HG03342 (cell line): ENCODE measurements around the gene ADAMTS9.

Experiments
- ATAC-seq: cut with Tn5 transposase; IDR thresholded peaks from one replicate; pipeline ENCODE4 v1.9.1; 2021; ENCODE audit warnings: mild to moderate bottlenecking, moderate library complexity; ENCODE audit not compliant: unreplicated experiment

Gene ADAMTS9

DNA sequence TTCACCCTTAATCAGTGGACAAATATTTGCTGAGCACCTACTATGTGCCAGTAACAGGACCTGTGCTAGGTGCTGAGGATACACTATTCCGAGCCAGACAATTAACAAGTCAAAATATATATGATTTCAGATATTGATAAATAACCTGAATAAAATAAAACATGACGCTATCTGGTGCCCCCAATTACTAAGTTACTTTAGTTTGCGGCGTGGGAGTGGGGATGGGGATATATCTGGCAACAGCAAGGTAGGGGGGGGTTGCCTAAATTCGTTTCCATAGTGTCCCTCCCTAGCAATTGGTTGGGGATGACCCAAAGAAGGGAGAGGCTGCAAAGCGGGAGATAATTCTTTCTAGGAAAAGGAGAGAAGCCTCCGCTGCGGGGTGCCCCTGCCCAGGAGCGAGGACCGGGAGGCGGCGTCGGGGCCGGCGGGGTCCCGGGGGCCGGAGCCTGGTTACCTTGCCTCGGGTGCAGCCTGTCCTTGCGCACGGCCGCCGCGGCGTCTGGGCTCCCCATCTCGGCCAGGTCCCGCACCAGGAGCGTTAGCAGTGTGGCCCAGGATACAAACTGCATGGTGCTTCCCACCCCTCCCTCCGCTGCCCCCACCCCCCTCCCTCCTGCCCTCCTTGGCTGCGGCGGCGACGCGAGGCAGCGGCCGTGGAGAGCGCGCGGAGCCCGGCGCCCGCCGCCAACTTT, 567 bp downstream of the ADAMTS9 start:
- no peak for ATAC-seq

DNA sequence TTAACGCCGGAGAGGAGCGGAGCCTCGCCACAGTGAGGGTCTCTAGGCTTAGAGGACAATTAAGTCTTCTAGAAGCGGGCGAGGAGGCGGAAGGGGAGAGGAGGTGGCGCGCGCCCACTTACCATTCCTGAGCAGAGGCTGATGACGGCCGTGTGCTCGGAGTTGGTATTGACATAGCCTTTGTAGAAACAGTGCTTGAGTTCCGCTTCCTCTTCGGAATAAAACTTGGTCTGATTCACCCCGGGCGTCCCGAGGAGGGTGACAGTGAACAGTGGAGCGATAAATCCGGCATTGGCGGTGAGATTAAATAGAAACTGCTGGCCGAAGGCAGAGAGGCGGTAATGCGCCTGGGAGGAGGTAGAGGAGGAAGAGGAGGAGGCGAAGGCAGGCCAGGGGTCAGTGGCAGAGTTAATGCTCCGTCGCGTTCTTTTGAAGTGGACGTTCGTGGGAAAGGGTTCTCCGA, 1.3 kb downstream of the ADAMTS9 start:
- no peak for ATAC-seq

DNA sequence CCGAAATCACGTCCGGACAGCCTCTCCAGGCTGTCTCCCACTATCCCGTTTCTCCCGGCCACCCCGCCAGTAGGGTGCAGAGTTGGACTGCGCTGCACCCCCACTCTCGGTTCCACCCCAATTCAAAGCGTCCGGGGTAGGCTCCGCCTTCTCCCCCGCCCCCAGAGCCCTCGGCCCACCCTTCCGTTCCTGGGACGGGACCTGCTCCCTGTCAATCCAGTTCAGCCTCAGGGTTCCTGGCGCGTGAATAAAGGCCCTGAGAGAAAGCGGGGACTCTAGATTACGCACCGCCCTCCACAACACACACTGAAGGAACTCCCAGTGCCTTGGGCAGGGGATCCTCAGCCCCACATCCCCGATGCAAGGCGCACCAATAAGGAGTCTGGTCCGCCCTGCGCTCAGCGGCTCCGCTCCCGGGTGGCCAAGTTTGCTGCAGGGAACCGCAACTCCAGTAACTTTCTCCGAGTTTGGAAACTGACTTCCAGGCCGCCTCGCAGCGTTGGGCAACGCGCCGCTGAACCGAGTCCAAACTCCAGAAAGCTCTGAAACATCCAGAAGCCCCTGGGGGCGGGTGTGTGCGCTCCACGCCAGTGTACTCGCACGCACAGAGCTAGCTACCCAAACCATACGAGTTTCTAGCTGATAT, 1.9 kb downstream of the ADAMTS9 start:
- no peak for ATAC-seq

DNA sequence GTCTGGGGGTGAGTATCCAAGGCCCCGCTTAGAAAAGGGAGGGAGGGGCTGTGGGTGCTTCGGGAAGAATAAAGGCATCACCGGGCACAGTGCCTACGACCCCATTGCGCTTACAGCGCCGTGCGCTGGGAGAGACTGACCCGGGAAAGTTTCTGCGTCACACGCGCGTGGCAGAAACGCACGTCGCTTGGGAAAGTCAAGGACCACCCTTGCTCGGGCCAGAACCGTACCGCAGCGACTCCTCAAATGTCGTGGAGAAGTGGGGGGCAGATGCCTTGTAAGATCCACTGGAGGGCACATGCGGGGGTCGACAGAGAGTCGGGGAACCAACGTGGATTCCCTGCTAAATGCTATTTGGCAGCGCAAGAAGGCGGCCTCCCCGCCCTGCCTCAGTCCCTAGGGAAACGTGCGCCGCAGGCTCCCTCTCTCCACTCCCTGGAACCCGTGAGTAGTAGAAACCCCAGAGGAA, 2.4 kb downstream of the ADAMTS9 start:
- no peak for ATAC-seq

DNA sequence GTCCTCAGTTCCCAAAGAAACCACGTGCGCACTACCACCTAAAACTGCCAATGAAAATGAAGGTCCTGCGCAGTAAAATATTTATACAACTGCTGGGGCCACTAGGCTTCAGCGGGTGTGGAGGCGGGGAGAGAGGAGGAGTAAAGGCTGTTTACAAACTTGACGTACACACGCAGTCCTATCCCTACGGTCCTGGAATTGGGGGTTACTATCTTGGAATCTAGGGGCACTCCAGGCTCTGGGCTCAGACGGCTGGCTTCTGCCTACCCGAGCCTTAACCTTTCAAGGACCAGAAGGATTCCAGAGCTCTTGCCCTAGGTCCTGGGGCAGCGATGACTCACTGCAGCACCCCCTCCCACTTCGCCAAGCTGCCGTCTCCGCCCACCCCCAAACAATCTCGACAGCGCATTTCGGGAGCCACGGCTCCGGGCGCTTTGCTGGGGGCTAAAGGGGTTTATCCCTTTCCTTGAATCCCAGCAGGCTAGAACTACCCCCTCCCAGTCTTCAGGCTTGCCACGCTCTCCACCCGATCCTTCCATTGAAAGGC, 3.0 kb downstream of the ADAMTS9 start:
- ATAC-seq, result no peak

DNA sequence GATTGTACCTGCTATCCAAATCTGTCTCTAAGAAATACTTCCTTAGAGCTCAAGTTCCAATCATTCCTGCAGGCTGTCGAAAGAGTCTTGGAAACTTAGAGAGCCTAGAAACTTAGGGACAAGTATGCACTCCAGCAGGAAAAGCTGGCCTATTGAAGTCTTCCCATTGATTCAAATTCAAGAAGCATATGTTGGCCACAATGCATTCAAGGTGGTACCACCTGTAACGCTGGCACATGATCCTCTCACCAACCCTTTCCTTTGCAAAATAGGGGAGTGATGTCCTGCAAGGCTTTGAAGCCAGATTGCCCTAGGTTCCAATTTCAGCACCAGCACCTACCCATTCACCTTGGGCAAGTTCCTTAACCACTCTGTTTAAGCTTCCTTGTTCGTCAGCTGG, 6.0 kb downstream of the ADAMTS9 start:
- no peak for ATAC-seq

DNA sequence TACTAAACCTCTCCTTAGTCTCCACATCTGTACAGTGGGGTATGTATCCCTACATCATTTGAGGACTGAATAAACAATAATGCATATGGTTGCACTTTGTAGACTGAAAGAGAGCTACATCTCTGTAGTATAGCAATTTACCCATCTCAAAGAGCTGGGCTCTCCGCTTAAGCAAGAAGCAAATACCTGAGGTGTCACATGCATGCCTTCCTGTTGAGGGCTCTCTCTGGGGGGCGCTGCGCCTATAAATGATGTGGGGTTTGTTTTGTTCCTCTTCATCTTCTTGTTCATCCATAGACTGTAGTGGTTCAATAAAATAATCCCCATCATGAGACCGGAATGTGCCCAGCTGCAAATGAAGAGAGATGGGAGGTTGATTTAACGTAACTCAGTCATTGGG, 6.8 kb downstream of the ADAMTS9 start:
- ATAC-seq, result no peak

DNA sequence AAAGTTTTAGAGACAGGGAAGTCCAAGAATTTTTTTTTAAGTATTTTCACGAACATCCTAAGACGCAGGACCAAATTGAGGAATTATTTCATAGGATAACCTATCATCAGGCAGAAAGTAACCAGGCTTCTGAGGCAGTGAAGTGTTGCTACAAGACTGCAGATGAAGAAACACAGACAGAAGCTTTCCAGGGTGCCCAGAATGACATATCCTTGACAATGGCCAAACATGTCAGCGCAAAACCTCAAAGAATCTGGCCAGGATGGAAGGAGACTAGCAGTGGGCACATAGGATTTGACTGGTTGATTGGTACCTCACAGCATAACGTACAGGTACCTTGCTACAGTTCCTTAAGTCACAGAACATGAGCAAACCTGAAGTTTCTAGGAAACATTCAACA, 7.5 kb downstream of the ADAMTS9 start:
- ATAC-seq, result no peak

DNA sequence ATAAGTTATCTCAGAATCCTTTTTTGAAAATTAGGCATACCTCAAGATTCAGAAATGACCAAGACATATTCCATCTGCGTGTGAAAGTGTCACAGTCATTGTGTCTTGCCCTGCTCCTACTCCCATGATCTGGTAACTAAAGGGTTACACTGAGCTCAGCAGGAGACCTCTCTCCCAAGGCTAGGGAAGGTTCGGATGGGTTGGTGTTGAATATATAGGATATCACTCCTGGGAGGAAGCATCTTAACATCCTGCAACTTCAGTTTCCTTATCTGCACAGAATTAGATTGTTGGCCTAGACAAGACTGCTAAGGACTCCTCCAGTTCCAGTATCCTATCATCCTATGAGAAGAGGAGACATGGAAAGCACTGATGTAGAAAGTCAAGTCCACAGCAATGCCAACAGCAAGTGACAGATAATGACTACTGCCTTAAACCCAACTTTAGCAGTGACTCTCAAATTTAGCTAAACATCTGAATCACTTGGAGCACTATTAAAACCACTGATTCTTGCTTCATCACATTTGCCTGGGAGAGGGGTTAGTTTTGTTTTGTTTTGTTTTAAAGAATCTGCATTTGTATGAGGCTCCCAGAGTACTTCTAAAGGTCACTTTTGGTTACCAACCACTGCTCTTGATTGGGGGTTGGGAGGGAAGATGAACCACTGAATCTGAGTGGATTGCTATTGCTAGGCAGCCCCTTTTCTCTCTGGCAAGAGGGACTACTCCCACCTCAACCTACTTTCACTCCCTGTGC, 9.7 kb downstream of the ADAMTS9 start:
- no peak for ATAC-seq

DNA sequence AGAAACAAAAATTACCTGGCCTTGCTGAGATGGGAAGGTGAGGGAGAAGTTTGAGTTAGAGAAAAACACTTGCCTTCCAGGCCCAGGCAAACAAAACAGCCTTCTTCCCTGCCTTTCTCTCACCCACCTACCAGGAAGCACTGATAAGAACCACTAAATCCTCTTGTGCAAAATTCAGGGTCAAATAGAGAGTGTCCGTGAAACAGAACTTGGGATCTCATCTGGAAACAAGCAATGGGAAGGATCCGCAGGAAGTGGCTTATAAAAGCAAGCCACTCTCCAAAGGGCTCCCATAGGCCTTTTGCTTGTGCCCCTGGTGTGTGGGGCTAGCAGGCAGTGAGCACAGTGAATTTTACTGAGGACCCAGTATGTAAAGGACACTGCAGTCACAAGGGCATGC, 11.0 kb downstream of the ADAMTS9 start:
- ATAC-seq, result no peak

DNA sequence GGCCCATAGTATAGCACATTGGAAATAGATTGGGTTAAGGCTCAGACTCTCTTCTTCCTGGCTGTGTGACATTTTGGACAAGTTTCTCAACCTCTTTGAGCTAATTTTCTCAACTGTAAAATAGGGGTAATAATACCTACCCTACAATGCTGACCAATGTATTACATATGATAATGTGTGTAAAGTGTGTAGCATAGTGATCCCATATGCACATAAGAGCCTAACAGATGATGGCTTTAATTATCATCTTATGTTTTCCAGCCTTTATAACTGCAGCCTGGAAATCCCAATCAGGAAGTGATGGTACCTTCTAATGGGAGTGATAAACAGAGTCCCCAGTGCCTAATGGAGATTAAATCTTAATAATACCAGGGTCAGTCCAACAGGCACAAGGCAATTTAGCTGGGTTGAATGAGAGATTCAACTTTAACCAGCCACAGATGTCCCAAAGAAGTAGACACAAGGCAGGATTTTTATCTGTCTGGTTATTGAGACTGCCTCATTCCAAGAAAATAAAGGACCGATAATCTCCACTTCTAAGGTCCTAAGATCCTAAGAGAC, 12.0 kb downstream of the ADAMTS9 start:
- ATAC-seq, result no peak

DNA sequence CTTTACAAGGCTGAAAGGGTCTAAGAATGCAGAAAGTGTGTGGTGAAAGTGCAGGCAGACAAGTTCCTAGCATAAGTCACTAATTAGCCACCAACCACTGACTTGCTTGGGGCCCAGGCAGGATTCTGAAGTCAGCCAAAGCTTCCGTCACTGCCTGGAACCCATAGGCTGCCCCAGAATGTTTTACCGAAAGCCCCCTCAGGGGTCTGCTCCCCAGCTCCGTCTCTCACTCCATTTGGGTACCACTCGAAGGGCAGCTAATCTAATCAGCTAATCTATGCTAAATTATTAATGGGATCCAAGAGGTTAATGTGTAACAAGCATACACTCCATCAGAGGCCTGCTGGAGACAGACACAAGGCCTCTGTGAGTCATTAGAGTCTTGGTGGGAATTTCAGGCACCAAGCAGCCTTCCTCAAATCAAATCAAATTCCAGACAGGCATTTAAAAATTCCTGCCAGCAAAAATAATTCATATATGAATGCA, 13.2 kb downstream of the ADAMTS9 start:
- no peak for ATAC-seq

DNA sequence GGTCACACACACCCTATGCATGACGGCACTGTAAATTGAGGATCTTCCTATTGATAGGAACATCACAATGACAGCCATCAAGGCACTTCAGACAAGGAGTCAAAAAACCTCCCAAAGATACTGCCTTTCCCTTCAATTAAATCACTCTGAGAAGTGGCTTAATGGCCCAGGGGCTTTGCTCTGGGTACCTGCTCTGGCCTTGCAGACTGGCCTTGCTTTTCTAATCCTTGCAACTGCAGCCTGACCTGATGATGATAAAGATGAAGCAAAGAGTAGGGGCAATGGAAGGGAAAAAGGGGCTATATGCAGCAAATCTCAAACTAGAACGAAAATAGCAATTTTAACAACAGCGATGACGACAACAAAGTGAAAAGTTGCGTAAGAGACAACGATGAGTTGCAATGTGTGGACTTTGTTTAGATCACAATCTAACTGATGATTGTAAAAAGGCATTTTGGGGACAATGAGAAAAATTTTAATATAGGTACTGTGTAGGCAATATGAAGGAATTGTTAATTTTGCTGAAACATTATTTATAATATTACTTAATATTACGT, 14.6 kb downstream of the ADAMTS9 start:
- ATAC-seq, result no peak

DNA sequence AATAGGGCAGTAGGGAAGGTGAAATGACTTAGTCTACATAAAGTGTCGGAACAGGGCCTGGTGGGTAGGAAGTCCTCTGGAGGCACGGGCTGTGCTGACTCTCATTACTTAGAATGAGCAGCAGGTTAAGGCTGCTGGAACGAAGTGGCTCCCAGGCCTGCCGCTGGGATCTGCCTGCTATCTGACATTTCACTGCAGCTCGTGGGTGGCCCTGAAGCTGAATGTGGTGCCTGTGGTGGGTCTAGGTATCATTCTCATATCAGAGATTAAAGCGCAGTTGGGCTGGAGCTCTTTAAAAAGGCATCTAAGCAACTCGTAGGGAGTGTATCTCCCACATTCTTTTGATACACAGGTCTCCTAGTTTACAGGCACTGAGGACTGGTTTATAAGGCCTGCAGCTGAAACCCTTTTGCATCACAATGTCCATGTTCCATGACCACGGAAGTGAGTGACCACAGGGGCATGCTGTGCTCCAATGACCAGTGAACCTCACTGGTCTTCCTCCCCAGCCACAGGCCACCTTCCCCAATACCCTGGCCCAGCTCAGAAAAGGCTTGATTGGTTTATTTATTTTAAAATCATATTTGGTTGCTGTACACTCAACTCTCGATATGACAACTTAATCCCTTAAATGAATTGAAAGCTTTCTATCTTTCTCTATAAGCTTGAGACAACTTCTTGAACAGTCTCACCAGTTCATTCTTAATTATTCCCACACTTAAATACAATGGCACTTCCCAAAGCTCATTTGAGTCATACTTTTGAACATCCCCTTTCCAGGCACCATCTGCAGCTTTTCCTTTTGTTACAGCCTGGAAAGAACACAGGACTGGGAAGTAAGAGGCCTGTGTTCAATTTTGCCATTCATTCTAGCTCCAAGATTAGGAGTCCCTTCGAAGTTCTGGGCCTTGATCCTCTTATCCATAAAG, 19.0 kb downstream of the ADAMTS9 start:
- ATAC-seq, result no peak

DNA sequence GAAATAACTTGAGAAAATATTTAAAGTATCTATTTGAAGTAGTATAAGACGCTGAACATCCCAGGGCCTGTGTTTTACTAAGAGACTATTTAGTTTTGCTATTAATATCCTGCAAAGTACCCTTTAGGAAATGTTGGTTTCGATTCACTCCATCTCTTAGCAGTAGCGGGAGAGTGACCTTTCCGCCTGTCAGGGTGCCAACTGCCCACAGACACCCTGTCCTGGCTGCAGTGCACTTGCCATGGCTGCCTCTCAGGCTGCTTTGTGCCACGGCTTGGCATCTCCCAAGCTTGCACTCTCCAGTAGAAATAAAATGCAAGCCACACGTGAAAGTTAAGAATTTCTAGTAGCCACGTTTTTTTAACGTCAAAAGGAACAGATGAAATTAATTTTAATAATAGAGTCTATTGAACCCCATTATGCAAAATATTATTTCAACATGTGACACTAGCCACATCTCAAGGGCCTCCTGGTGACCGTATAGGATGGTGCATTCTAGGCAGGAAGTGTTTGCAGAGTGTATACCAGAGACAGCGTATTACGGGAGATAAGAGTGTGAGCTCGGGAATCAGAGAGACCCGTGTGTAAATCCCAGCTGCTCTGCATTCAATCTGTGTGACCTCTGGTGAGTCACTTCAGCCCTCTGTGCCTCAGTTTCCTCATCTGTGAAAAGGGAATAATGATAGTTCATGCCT, 19.8 kb downstream of the ADAMTS9 start:
- no peak for ATAC-seq

DNA sequence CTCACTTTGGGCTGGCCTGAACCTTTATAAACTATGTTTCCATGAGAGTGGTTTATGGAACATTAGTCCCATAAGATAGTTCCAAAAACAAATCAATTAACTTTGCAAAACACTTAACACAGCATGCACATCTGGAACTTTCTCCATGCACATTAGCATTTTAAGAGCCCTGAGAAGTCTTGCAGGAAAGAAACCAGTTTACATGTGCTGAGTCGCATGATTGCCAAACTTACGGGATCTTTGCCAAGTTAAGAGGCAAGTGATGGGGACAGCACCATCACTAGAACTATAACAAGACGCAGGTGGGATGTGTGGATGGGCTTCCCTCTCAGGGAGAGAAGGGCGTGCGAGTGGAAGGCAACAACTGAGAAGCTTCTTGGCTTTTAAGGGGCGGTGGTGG, 20.7 kb downstream of the ADAMTS9 start:
- ATAC-seq, result no peak

DNA sequence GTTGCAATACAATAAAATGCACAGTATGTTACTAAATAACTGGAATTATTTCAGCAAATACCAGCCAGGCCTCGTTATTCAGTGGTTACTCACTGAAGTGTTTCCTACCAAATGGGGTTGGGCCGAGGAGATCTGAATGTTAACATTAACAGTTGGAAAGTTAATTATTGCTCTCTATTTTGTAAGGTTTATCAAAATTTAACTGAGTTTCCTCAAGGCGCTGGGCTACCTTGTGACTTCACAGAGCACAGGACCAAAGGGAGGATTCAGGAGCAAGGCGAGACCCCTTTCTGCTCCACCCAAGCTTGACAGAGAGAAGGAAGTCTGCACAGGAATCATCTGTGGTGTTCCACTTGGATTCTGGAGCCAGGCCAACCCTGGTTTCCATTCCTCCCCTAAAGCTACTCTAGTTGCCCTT, 21.6 kb downstream of the ADAMTS9 start:
- no peak for ATAC-seq

DNA sequence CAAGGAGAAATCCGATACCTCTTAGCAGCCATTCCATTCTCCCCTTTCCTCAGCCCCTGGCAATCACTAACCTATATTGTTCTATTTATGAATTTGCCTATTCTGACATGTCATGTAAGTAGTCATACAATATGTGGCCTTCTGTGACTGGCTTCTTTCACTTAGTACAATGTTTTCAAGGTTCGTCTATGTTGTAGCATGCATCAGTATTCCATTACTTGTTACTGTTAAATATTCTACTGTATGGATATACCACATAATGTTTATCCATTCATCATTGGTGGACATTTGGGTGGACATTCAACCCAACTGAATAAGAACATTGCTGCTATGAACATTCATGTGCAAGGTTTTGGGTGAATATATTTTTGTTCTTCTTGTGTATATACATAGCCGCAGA, 23.4 kb downstream of the ADAMTS9 start:
- no peak for ATAC-seq

DNA sequence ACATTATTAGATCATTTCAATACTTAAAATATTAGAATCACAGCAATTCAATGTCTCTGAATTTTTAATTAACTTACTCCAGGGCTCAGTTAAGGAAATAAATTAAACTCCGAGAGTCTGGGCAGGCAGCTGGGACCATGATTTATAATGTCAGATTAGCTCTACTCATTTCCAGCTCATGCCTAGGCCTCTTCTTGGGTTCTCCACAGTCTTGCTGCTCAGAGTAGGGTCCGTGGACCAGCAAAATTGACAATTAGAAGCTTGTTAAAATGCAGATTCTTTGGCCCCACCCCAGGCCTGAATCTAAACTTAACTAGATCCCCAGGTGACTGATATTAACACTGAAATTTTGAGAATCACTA, 28.2 kb downstream of the ADAMTS9 start:
- no peak for ATAC-seq
